Measurements from ENCODE around the gene ANAPC2.

ANAPC2 gene

GRCh38 chr9:137149363-137149762 is 39.0 kb downstream of the ANAPC2 start:
- DNase-seq (ENCODE audit: low read depth, low spot score): no peak
- TF ChIP-seq CTCF (IDR thresholded peaks at IDR 0.05; ENCODE audit: low read depth, low read length): no peak
- in situ Hi-C loops (cut with HindIII; ENCODE audit: low sequenced_read_pairs): no loop called here
- no peak overlapping the region for H3K4me3 ChIP-seq (ENCODE audit: low read depth, low read length)

- DNase-seq (ENCODE audit: low read depth, low spot score): no peak
- no peak overlapping the region for H3K4me3 ChIP-seq (ENCODE audit: low read depth, low read length)
- in situ Hi-C loops (cut with HindIII; ENCODE audit: low sequenced_read_pairs): no loop called here
- TF ChIP-seq CTCF (IDR thresholded peaks at IDR 0.05; ENCODE audit: low read depth, low read length): no peak
Measured at GRCh38 chr9:137148661-137149060, 39.7 kb downstream of the ANAPC2 start.

- H3K4me3 ChIP-seq (ENCODE audit: low read depth, low read length): no peak overlapping the region
- no peak for TF ChIP-seq CTCF (IDR thresholded peaks at IDR 0.05; ENCODE audit: low read depth, low read length)
- no peak for DNase-seq (ENCODE audit: low read depth, low spot score)
- in situ Hi-C loops (cut with HindIII; ENCODE audit: low sequenced_read_pairs): no loop called here
Measured at GRCh38 chr9:137148242-137148641, 40.1 kb downstream of the ANAPC2 start.

GRCh38 chr9:137147793-137148160 is 40.6 kb downstream of the ANAPC2 start:
- no peak for TF ChIP-seq CTCF (IDR thresholded peaks at IDR 0.05; ENCODE audit: low read depth, low read length)
- no peak for DNase-seq (ENCODE audit: low read depth, low spot score)
- H3K4me3 ChIP-seq (ENCODE audit: low read depth, low read length): no peak overlapping the region
- in situ Hi-C loops (cut with HindIII; ENCODE audit: low sequenced_read_pairs): no loop called here

- H3K4me3 ChIP-seq (ENCODE audit: low read depth, low read length): no peak overlapping the region
- TF ChIP-seq CTCF (IDR thresholded peaks at IDR 0.05; ENCODE audit: low read depth, low read length): no peak
- in situ Hi-C loops (cut with HindIII; ENCODE audit: low sequenced_read_pairs): no loop called here
- DNase-seq (ENCODE audit: low read depth, low spot score): no peak
Measured at GRCh38 chr9:137147091-137147792, 41.1 kb downstream of the ANAPC2 start.

GRCh38 chr9:137146527-137146918 is 41.8 kb downstream of the ANAPC2 start:
- no peak overlapping the region for H3K4me3 ChIP-seq (ENCODE audit: low read depth, low read length)
- in situ Hi-C loops (cut with HindIII; ENCODE audit: low sequenced_read_pairs): no loop called here
- no peak for DNase-seq (ENCODE audit: low read depth, low spot score)
- TF ChIP-seq CTCF (IDR thresholded peaks at IDR 0.05; ENCODE audit: low read depth, low read length): no peak

Data from astrocyte of the spinal cord (primary cell).